WTC11 (cell line): Measurements from ENCODE around the gene CHPF.

ENCODE experiments used
- IRF2 ChIP-seq: sonication (generic); formaldehyde crosslinking; IDR thresholded peaks from 2 replicates; pipeline ENCODE4 v1.8.0; 2022; ENCODE audit warnings: low read depth, missing genetic modification reagents, borderline replicate concordance
- TP53 ChIP-seq: sonication (generic); formaldehyde crosslinking; IDR thresholded peaks from 2 replicates; pipeline ENCODE4 v1.8.1; 2023; ENCODE audit warnings: mild to moderate bottlenecking, missing genetic modification reagents
- TF ChIP-seq, protein P1 (sequence below): fragments of 200-600 bp; IDR thresholded peaks from 2 replicates; pipeline ENCODE4 v1.8.0; 2022; ENCODE audit warnings: antibody characterized with exemption

DNA sequence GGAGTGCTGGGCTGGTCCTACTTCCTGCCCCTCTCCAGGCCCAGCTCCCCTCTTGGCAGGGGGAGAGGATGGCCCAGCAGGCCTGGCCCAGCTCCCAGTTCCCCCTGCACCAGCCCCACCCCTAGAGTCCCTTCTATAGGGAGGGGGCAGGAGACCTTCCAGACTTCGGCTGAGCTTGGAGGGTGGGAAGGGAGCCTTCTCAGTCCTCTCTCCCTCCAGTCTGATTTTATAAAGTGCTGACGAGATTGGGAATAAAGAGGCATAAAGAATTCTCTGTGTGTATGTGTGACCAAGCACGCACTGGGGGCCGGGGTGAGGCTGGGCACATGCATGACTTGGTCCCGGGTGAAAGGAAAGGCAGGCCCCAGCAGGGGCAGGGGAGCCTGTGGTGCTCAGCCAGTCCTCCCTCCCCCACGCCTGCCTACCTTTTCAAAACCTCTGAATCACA, 5.1 kb downstream of the CHPF start:
- TF ChIP-seq, protein P1, sequence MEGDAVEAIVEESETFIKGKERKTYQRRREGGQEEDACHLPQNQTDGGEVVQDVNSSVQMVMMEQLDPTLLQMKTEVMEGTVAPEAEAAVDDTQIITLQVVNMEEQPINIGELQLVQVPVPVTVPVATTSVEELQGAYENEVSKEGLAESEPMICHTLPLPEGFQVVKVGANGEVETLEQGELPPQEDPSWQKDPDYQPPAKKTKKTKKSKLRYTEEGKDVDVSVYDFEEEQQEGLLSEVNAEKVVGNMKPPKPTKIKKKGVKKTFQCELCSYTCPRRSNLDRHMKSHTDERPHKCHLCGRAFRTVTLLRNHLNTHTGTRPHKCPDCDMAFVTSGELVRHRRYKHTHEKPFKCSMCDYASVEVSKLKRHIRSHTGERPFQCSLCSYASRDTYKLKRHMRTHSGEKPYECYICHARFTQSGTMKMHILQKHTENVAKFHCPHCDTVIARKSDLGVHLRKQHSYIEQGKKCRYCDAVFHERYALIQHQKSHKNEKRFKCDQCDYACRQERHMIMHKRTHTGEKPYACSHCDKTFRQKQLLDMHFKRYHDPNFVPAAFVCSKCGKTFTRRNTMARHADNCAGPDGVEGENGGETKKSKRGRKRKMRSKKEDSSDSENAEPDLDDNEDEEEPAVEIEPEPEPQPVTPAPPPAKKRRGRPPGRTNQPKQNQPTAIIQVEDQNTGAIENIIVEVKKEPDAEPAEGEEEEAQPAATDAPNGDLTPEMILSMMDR: no peak
- no peak for TF ChIP-seq TP53 (CRISPR knock-in tag)
- no peak for TF ChIP-seq IRF2 (CRISPR knock-in tag)
